GM12878 (cell line): ENCODE results near the gene DNAJA4. TPM values are rescaled to one million over a fixed set of nuclear protein-coding genes. Genes with fewer than 3 reads are reported as not detected.

Experiments
- ATAC-seq: fragments of 200-7000 bp; cut with Tn5 transposase; 3 replicates; pipeline ENCODE4 v1.9.1; 2020; ENCODE audit warnings: mild to moderate bottlenecking, moderate library complexity
- BruUV-seq: library from RNA; stranded (reverse); fragments of 400-500 nt; replicated peaks from 2 replicates; lab custom pipeline; 2021; lab: Mats Ljungman, UMichigan
- CTCF ChIA-PET: fragments of 300-600 bp; sonication (Branson Sonifier 250); formaldehyde crosslinking; extraction: SDS; loops from one replicate; lab custom pipeline; 2021; ENCODE audit warnings: inconsistent platforms; lab: Yijun Ruan, JAX
- POLR2A ChIA-PET: fragments of 350-600 bp; formaldehyde crosslinking; extraction: SDS; loops from one replicate; lab custom pipeline; 2021; ENCODE audit warnings: inconsistent platforms; lab: Charles Lee
- RAD21 ChIA-PET: fragments of 300-600 bp; sonication (Branson Sonifier 250); formaldehyde crosslinking; loops from one replicate; lab custom pipeline; 2023; ENCODE audit warnings: antibody characterized with exemption; ENCODE audit not compliant: unreplicated experiment; lab: Charles Lee
- SMC1A ChIA-PET: fragments of 300-600 bp; sonication (Branson Sonifier 250); formaldehyde crosslinking; loops from one replicate; lab custom pipeline; 2023; ENCODE audit not compliant: unreplicated experiment, uncharacterized antibody; lab: Charles Lee
- DNase-seq: peaks from one replicate; pipeline ENCODE4 v3.0.0-alpha.2; 2011; ENCODE audit warnings: low read depth, low spot score
- FAIRE-seq: peaks from 3 replicates; lab custom pipeline; 2011; peaks lifted over from hg19 to GRCh38; lab: Jason Lieb, UNC
- H2AFZ ChIP-seq: 2 replicates; pipeline ENCODE4 v1.6.0; 2011; ENCODE audit warnings: low read depth, low read length, control low read depth; ENCODE audit not compliant: control insufficient read depth
- H3K27ac ChIP-seq: 2 replicates; pipeline ENCODE4 v1.5.1; 2011; ENCODE audit warnings: control low read depth; ENCODE audit not compliant: control insufficient read depth, insufficient read depth
- H3K27me3 ChIP-seq, 2 experiments: replicated peaks in 1 of 2; 2 replicates each; pipeline versions ENCODE4 v1.6.0 to v1.6.1; 2011; ENCODE audit warnings: low read length in 1 of 2; ENCODE audit not compliant: control insufficient read depth in 2 of 2, insufficient read depth in 2 of 2
- H3K36me3 ChIP-seq, 2 experiments: 2 replicates each; pipeline ENCODE4 v1.5.1; 2011; ENCODE audit warnings: low read length in 1 of 2; ENCODE audit not compliant: control insufficient read depth in 2 of 2, insufficient read depth in 2 of 2
- H3K4me1 ChIP-seq: 2 replicates; pipeline ENCODE4 v1.6.1; 2011; ENCODE audit warnings: mild to moderate bottlenecking, low read length, moderate library complexity, mixed read lengths; ENCODE audit not compliant: control insufficient read depth, insufficient read depth
- H3K4me2 ChIP-seq: 2 replicates; pipeline ENCODE4 v1.6.0; 2011; ENCODE audit warnings: control low read depth; ENCODE audit not compliant: control insufficient read depth, insufficient read depth
- H3K4me3 ChIP-seq: fragments of 200-600 bp; sonication (generic); 2 replicates; pipeline ENCODE4 v1.5.1; 2016
- H3K79me2 ChIP-seq: 2 replicates; pipeline ENCODE4 v1.6.0; 2011; ENCODE audit warnings: low read length; ENCODE audit not compliant: control insufficient read depth, insufficient read depth
- H3K9ac ChIP-seq: 2 replicates; pipeline ENCODE4 v1.8.0; 2011; ENCODE audit warnings: low read length, control low read depth, mixed read lengths; ENCODE audit not compliant: control insufficient read depth, insufficient read depth
- H3K9me3 ChIP-seq: replicated peaks from 3 replicates; pipeline ENCODE4 v1.5.1; 2011; ENCODE audit warnings: mild to moderate bottlenecking, low read length; ENCODE audit not compliant: control insufficient read depth, insufficient read depth
- H4K20me1 ChIP-seq: 2 replicates; pipeline ENCODE4 v1.6.0; 2011; ENCODE audit not compliant: control insufficient read depth, insufficient read depth
- CBFB ChIP-seq: IDR thresholded peaks from 2 replicates; pipeline ENCODE4 v1.6.1; 2016; ENCODE audit warnings: antibody characterized with exemption, low read depth
- CHD1 ChIP-seq: IDR thresholded peaks from 2 replicates; pipeline ENCODE4 v1.6.1; 2012; ENCODE audit warnings: low read depth, low read length, improper control_type of control experiment
- CHD2 ChIP-seq: IDR thresholded peaks from 2 replicates; pipeline ENCODE4 v1.6.1; 2011; ENCODE audit warnings: low read depth, low read length, improper control_type of control experiment, borderline replicate concordance
- HDAC2 ChIP-seq: fragments of 200-600 bp; sonication (generic); IDR thresholded peaks from 2 replicates; pipeline ENCODE4 v1.6.1; 2017
- IKZF1 ChIP-seq: fragments of 450-650 bp; conservative IDR thresholded peaks from 2 replicates; pipeline ENCODE4 v1.6.1; 2017; ENCODE audit warnings: antibody characterized with exemption, mild to moderate bottlenecking
- POLR2AphosphoS2 ChIP-seq: IDR thresholded peaks from 2 replicates; pipeline ENCODE4 v1.6.1; 2011; ENCODE audit warnings: low read depth, mild to moderate bottlenecking, low read length, improper control_type of control experiment, moderate library complexity
- RUNX3 ChIP-seq: IDR thresholded peaks from 2 replicates; pipeline ENCODE4 v1.6.1; 2012; ENCODE audit warnings: low read length, inconsistent platforms
- SUZ12 ChIP-seq: fragments of 200-600 bp; sonication (generic); IDR thresholded peaks from one replicate; pipeline ENCODE4 v1.6.1; 2018; ENCODE audit warnings: antibody characterized with exemption, mild to moderate bottlenecking; ENCODE audit not compliant: unreplicated experiment
- WGBS: methylation state at CpG from one replicate; pipeline ENCODE4 v1.1.6; 2016; ENCODE audit warnings: low lambda C conversion rate; ENCODE audit not compliant: insufficient replicate concordance, insufficient coverage; ENCODE audit errors: missing lambda C conversion rate; 5-methylcytosine and 5-hydroxymethylcytosine counted together
- in situ Hi-C: fragments of 300-500 bp; cut with MboI; formaldehyde crosslinking; loops from 9 replicates; pipeline ENCODE4 v1.14.3; 2018; ENCODE audit warnings: mixed read lengths
- intact Hi-C: fragments of 100-400 bp; cut with micrococcal nuclease; formaldehyde crosslinking; loops from one replicate; pipeline ENCODE4 v1.14.2; 2022; ENCODE audit not compliant: unreplicated experiment
- polyA plus RNA-seq, 11 experiments: library from polyadenylated mRNA; depleted of rRNA in 4 of 11; unstranded in 6 of 11; stranded (reverse) in 5 of 11; fragments of >200 nt; fragmentation: Nextera tagmentation in 4 of 11; fragmentation: Illumina TruSeq in 1 of 11; extraction: Ambion mirVana in 4 of 11; extraction: Trizol in 1 of 11; gene quantifications; 1 replicate in 1 of 11; 2 replicates in 10 of 11; pipeline versions ENCODE4 v1.2.1 to v1.2.3, GENCODE V29; 2011 to 2016; ENCODE audit warnings: inconsistent platforms in 2 of 11, missing spikeins in 2 of 11, low read depth in 1 of 11
- total RNA-seq, 4 experiments: library from RNA; depleted of rRNA in 3 of 4; stranded (reverse); fragments of >200 nt in 3 of 4; fragmentation: Illumina TruSeq in 1 of 4; extraction: Trizol in 1 of 4; gene quantifications; 2 replicates each; pipeline versions ENCODE4 v1.2.1 to v1.2.3, GENCODE V29; 2013 to 2021
- TF ChIP-seq, protein P1 (sequence below): IDR thresholded peaks from 2 replicates; pipeline ENCODE4 v1.6.1; 2011; ENCODE audit warnings: mild to moderate bottlenecking, low read depth, low read length, moderate library complexity; ENCODE audit not compliant: insufficient replicate concordance
- TF ChIP-seq, protein P2 (sequence below): fragments of 150-350 bp; IDR thresholded peaks from 2 replicates; pipeline ENCODE4 v1.6.1; 2014; ENCODE audit warnings: mild to moderate bottlenecking, low read depth, low read length
- TF ChIP-seq, protein P3 (sequence below): fragments of 450-650 bp; IDR thresholded peaks from 2 replicates; pipeline ENCODE4 v1.6.1; 2018; ENCODE audit warnings: borderline replicate concordance, mild to moderate bottlenecking; ENCODE audit not compliant: partially characterized antibody
- TF ChIP-seq, protein P4 (sequence below): fragments of 150-350 bp; IDR thresholded peaks from 2 replicates; pipeline ENCODE4 v1.6.1; 2016; ENCODE audit warnings: low read depth, low read length

The DNAJA4 gene
- total and polyA plus RNA-seq, 10 of the 15 experiments (the other 5 are each of a cell fraction or from before 2014, with no cell fraction given), result 0.01 to 10.4 (median 4.1) TPM

DNA sequence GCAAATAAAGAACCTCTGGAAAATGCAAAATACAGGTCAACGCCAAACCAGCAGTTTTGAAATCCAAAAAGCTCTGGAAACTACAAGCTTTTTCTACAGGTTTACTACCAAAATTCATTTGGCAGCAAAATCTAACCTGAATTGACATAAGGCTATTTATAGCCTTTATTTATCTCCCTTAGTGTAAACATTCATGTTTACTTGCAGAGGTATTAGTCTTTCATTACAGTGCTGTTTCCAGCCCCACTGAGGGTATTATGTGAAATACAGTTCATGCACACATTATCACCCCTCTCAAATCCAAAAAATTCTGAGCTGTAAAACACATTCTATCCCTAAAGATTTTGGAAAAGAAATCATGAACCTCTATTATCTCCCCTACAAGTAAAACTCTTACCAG lies 27.9 kb downstream of the DNAJA4 start:
- TF ChIP-seq IKZF1 (no peak), CBFB (no peak), POLR2AphosphoS2 (no peak), HDAC2 (no peak), CHD2 (no peak), SUZ12 (no peak), RUNX3 (no peak), CHD1 (no peak)
- TF ChIP-seq, protein P1, sequence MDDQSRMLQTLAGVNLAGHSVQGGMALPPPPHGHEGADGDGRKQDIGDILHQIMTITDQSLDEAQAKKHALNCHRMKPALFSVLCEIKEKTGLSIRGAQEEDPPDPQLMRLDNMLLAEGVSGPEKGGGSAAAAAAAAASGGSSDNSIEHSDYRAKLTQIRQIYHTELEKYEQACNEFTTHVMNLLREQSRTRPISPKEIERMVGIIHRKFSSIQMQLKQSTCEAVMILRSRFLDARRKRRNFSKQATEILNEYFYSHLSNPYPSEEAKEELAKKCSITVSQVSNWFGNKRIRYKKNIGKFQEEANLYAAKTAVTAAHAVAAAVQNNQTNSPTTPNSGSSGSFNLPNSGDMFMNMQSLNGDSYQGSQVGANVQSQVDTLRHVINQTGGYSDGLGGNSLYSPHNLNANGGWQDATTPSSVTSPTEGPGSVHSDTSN, result no peak
- TF ChIP-seq, protein P2, sequence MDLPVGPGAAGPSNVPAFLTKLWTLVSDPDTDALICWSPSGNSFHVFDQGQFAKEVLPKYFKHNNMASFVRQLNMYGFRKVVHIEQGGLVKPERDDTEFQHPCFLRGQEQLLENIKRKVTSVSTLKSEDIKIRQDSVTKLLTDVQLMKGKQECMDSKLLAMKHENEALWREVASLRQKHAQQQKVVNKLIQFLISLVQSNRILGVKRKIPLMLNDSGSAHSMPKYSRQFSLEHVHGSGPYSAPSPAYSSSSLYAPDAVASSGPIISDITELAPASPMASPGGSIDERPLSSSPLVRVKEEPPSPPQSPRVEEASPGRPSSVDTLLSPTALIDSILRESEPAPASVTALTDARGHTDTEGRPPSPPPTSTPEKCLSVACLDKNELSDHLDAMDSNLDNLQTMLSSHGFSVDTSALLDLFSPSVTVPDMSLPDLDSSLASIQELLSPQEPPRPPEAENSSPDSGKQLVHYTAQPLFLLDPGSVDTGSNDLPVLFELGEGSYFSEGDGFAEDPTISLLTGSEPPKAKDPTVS, result no peak
- TF ChIP-seq, protein P3, sequence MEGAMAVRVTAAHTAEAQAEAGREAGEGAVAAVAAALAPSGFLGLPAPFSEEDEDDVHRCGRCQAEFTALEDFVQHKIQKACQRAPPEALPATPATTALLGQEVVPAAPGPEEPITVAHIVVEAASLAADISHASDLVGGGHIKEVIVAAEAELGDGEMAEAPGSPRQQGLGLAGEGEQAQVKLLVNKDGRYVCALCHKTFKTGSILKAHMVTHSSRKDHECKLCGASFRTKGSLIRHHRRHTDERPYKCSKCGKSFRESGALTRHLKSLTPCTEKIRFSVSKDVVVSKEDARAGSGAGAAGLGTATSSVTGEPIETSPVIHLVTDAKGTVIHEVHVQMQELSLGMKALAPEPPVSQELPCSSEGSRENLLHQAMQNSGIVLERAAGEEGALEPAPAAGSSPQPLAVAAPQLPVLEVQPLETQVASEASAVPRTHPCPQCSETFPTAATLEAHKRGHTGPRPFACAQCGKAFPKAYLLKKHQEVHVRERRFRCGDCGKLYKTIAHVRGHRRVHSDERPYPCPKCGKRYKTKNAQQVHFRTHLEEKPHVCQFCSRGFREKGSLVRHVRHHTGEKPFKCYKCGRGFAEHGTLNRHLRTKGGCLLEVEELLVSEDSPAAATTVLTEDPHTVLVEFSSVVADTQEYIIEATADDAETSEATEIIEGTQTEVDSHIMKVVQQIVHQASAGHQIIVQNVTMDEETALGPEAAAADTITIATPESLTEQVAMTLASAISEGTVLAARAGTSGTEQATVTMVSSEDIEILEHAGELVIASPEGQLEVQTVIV, result no peak
- TF ChIP-seq, protein P4, sequence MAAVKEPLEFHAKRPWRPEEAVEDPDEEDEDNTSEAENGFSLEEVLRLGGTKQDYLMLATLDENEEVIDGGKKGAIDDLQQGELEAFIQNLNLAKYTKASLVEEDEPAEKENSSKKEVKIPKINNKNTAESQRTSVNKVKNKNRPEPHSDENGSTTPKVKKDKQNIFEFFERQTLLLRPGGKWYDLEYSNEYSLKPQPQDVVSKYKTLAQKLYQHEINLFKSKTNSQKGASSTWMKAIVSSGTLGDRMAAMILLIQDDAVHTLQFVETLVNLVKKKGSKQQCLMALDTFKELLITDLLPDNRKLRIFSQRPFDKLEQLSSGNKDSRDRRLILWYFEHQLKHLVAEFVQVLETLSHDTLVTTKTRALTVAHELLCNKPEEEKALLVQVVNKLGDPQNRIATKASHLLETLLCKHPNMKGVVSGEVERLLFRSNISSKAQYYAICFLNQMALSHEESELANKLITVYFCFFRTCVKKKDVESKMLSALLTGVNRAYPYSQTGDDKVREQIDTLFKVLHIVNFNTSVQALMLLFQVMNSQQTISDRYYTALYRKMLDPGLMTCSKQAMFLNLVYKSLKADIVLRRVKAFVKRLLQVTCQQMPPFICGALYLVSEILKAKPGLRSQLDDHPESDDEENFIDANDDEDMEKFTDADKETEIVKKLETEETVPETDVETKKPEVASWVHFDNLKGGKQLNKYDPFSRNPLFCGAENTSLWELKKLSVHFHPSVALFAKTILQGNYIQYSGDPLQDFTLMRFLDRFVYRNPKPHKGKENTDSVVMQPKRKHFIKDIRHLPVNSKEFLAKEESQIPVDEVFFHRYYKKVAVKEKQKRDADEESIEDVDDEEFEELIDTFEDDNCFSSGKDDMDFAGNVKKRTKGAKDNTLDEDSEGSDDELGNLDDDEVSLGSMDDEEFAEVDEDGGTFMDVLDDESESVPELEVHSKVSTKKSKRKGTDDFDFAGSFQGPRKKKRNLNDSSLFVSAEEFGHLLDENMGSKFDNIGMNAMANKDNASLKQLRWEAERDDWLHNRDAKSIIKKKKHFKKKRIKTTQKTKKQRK, result no peak
- BruUV-seq, result no TSS peak
- FAIRE-seq (no peak), DNase-seq (no peak), ATAC-seq (no peak)
- ChIA-PET CTCF (no interaction called here), POLR2A (no interaction called here), RAD21 (no interaction called here), SMC1A (no interaction called here)
- Histone ChIP-seq H3K4me3 (no peak overlapping the region), H3K36me3 (peaks cover 6 to 14% of the 10 kb centered on the region in 2 experiments), H3K4me1 (no peaks in the 10 kb centered on the region), H2AFZ (no peak overlapping the region), H3K27ac (no peak overlapping the region), H3K9me3 (no peaks in the 10 kb centered on the region), H3K27me3 (no peaks in the 10 kb centered on the region), H4K20me1 (no peaks in the 10 kb centered on the region), H3K4me2 (no peak overlapping the region), H3K9ac (no peak overlapping the region), H3K79me2 (peaks cover 6% of the 10 kb centered on the region)
- intact Hi-C loops, result no loop called here
- WGBS, result 97% methylated on average over 1 of the region's 1 CpG
- in situ Hi-C loops, result no loop called here
